NCI-H1105 treated with DMSO at 0.1 percent for 48 hours (cell line): ENCODE data around the gene ZNF74.
"Not testable (repeated sequence)": the region's sequence is repeated elsewhere in the genome, so short reads cannot be mapped to it uniquely, and the experiment has no call there.

Source experiments
- DNase-seq: peaks from one replicate; lab custom pipeline; 2025; lab: John Stamatoyannopoulos, UW

Gene ZNF74

GRCh38 chr22:20400606-20401375 lies 6.8 kb downstream of the ZNF74 start:
- no peak for DNase-seq

- DNase-seq = no peak
Measured at GRCh38 chr22:20401376-20402014, 7.5 kb downstream of the ZNF74 start.

- no peak for DNase-seq
Measured at GRCh38 chr22:20402960-20403778, 9.2 kb downstream of the ZNF74 start.

- DNase-seq = no peak
Measured at GRCh38 chr22:20403779-20404140, 9.8 kb downstream of the ZNF74 start.

GRCh38 chr22:20404881-20405280 lies 10.9 kb downstream of the ZNF74 start:
- DNase-seq = no peak

- DNase-seq = no peak
Measured at GRCh38 chr22:20405291-20405930, 11.5 kb downstream of the ZNF74 start.

- DNase-seq = no peak
Measured at GRCh38 chr22:20405931-20406685, 12.2 kb downstream of the ZNF74 start.

GRCh38 chr22:20406686-20407408 lies 12.9 kb downstream of the ZNF74 start:
- DNase-seq = no peak

- no peak for DNase-seq
Measured at GRCh38 chr22:20407829-20408228, 13.9 kb downstream of the ZNF74 start.

GRCh38 chr22:20408891-20409290 lies 14.9 kb downstream of the ZNF74 start:
- no peak for DNase-seq

GRCh38 chr22:20409385-20409784 lies 15.4 kb downstream of the ZNF74 start:
- DNase-seq = not testable (repeated sequence)

GRCh38 chr22:20412474-20413216 lies 18.7 kb downstream of the ZNF74 start:
- no peak for DNase-seq

GRCh38 chr22:20413217-20414058 lies 19.5 kb downstream of the ZNF74 start:
- no peak for DNase-seq

- DNase-seq = no peak
Measured at GRCh38 chr22:20414059-20414440, 20.1 kb downstream of the ZNF74 start.

GRCh38 chr22:20414450-20414849 lies 20.5 kb downstream of the ZNF74 start:
- no peak for DNase-seq

GRCh38 chr22:20415241-20415640 lies 21.3 kb downstream of the ZNF74 start:
- DNase-seq = not testable (repeated sequence)

GRCh38 chr22:20415699-20416098 lies 21.7 kb downstream of the ZNF74 start:
- not testable (repeated sequence) for DNase-seq

GRCh38 chr22:20418211-20418788 lies 24.3 kb downstream of the ZNF74 start:
- DNase-seq = peak; percentile 52

GRCh38 chr22:20419664-20419951 lies 25.7 kb downstream of the ZNF74 start:
- no peak for DNase-seq
